GM13976 (cell line): Measurements from ENCODE around the gene DUOX2.

Experiments used
- DNase-seq: peaks from one replicate; pipeline ENCODE4 v3.0.0; 2012; ENCODE audit warnings: low spot score
- in situ Hi-C: fragments of 300-500 bp; cut with MboI; formaldehyde crosslinking; loops from one replicate; pipeline ENCODE4 v1.12.0; 2022; ENCODE audit warnings: low sequenced_read_pairs, mixed read lengths, inconsistent platforms; ENCODE audit not compliant: unreplicated experiment
- TF ChIP-seq, protein P1 (sequence below): IDR thresholded peaks from 2 replicates; pipeline ENCODE4 v1.5.1; 2012; ENCODE audit warnings: borderline replicate concordance, mild to moderate bottlenecking; ENCODE audit not compliant: insufficient read depth; ENCODE audit errors: extremely low read depth, missing control alignments, control extremely low read depth

Gene DUOX2

DNA sequence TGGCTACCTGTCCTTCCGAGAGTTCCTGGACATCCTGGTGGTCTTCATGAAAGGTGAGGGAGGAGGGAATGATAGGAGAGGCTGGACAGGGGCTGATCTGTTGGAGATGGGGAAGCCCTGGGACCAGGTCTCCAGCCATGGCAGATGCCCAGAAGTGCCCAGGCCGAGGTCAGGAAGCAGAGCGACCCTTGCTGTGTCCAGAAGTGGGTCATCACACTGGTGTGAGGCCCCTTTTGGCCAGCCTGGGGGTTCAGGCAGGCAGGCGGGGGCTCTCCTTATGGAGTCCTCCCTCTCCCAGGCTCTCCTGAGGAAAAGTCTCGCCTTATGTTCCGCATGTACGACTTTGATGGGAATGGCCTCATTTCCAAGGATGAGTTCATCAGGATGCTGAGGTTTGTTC, 33.6 kb upstream of the DUOX2 start:
- in situ Hi-C loops, result no loop called here
- no peak for DNase-seq
- TF ChIP-seq, protein P1, sequence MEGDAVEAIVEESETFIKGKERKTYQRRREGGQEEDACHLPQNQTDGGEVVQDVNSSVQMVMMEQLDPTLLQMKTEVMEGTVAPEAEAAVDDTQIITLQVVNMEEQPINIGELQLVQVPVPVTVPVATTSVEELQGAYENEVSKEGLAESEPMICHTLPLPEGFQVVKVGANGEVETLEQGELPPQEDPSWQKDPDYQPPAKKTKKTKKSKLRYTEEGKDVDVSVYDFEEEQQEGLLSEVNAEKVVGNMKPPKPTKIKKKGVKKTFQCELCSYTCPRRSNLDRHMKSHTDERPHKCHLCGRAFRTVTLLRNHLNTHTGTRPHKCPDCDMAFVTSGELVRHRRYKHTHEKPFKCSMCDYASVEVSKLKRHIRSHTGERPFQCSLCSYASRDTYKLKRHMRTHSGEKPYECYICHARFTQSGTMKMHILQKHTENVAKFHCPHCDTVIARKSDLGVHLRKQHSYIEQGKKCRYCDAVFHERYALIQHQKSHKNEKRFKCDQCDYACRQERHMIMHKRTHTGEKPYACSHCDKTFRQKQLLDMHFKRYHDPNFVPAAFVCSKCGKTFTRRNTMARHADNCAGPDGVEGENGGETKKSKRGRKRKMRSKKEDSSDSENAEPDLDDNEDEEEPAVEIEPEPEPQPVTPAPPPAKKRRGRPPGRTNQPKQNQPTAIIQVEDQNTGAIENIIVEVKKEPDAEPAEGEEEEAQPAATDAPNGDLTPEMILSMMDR, result no peak

DNA sequence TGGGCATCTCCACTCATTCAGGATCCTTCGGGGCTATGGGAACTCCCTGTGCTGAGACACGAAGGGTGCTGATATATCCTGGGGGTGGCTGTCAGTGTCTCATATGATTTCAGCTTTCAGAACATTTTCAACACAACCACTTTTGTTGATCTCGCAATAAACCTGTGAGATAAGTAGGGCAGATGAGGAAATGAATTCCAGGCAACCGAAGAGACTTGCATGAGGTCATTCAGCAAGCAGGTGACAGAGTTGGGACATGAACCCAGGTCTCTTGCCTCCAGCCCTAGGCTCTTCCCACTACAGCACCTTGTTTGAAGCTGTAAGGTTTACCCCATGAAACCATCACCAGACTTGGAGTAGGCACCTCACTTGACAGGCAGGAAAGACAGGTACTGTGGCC, 32.4 kb upstream of the DUOX2 start:
- no peak for DNase-seq
- TF ChIP-seq, protein P1, result no peak
- in situ Hi-C loops, result no loop called here

DNA sequence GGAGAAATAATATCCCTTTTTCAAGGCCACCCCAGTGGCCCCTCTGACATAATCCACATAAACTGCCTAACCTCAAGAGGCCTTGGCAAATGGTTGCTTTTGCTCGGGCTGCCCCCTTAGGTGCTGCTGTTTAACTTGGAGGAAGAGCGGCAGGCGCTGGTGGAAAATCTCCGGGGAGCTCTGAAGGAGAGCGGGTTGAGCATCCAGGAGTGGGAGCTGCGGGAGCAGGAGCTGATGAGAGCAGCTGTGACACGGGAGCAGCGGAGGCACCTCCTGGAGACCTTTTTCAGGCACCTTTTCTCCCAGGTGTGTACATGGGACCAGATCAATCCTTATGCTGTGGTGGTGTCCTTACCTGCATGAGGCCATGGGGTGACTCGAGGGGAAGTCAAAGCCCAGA, 30.8 kb upstream of the DUOX2 start:
- TF ChIP-seq, protein P1, result no peak
- DNase-seq, result no peak
- in situ Hi-C loops, result no loop called here

DNA sequence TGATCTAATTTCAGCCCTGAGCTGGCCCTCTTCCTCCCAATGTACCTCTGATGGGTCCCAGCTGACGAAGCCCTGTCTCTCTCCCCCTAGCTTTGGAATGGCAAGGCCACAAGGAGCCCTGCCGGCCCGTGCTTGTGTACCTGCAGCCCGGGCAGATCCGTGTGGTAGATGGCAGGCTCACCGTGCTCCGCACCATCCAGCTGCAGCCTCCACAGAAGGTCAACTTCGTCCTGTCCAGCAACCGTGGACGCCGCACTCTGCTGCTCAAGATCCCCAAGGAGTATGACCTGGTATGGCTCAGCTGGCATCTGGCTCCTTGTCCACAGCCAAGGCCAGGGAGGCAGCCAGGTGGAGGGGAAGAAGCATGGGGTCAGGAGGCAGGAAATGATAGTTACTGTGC, 30.0 kb upstream of the DUOX2 start:
- in situ Hi-C loops, result no loop called here

DNA sequence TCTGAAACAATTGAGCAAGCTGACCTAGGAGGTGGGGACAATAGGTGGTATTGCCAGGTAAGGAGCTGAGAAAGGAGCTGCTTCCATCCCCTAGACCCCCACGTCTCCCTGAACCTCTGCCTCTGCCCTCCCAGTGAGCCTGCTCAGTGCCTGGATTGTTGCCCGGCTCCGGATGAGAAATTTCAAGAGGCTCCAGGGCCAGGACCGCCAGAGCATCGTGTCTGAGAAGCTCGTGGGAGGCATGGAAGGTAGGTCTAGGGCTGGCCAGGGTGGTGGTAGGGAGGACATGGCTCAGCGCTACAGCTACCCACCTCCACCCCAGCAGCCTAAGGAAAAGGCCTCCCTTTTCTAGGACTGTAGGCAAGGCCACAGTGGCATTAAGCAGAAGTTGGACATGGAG, 29.1 kb upstream of the DUOX2 start:
- DNase-seq, result no peak
- in situ Hi-C loops, result no loop called here
- TF ChIP-seq, protein P1, result no peak

More for the DNA sequence above, 30.0 kb upstream of the DUOX2 start:
- DNase-seq, result no peak
- TF ChIP-seq, protein P1, result no peak

DNA sequence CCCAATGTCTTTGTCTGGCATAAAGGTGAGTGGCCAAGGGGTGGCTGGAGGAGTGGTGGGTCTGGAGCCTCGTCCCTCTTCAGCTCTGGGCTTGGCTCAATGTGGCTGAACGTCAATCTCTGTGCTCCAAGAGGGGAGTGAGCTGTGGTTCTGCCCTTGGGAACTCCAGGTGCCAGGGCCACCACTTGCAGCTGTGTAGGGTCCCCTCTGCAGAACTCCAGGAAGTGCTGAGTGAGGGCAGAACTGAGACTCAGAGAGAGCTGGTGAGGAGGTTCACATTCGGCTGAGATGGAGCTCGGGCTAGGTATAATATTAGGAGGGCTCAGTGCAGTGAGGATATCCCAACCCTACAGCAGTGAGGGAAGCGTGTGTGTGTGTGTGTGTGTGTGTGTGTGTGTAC, 27.4 kb upstream of the DUOX2 start:
- TF ChIP-seq, protein P1, result no peak
- in situ Hi-C loops, result no loop called here
- no peak for DNase-seq
